Mesendoderm (in vitro differentiated cells): Measurements from ENCODE around the gene SPACDR.
"Not testable (repeated sequence)": the region's sequence is repeated elsewhere in the genome, so short reads cannot be mapped to it uniquely, and the experiment has no call there.

Experiments used
- DNase-seq: peaks from one replicate; pipeline ENCODE4 v3.0.0; 2013
- H2AK5ac ChIP-seq: 2 replicates; pipeline ENCODE4 v1.6.1; 2013; ENCODE audit warnings: low read length, inconsistent platforms
- H2BK120ac ChIP-seq: 2 replicates; pipeline ENCODE4 v1.6.1; 2013; ENCODE audit warnings: low read depth, mild to moderate bottlenecking, low read length, moderate library complexity, mixed read lengths
- H2BK15ac ChIP-seq: replicated peaks from 2 replicates; pipeline ENCODE4 v1.6.1; 2013; ENCODE audit warnings: low read depth, mild to moderate bottlenecking, moderate library complexity
- H2BK5ac ChIP-seq: 2 replicates; pipeline ENCODE4 v1.6.1; 2013; ENCODE audit warnings: low read length, inconsistent platforms
- H3K18ac ChIP-seq: 2 replicates; pipeline ENCODE4 v1.6.1; 2013; ENCODE audit warnings: mild to moderate bottlenecking, low read length, mixed read lengths
- H3K23ac ChIP-seq: one replicate; pipeline ENCODE4 v1.6.1; 2013; ENCODE audit warnings: low read length
- H3K27ac ChIP-seq: 2 replicates; pipeline ENCODE4 v1.5.1; 2013; ENCODE audit warnings: low read depth, mild to moderate bottlenecking, inconsistent platforms, low read length, moderate library complexity
- H3K27me3 ChIP-seq: 2 replicates; pipeline ENCODE4 v1.6.1; 2013; ENCODE audit warnings: low read length, control low read depth, mild to moderate bottlenecking, inconsistent platforms; ENCODE audit not compliant: insufficient read depth, poor library complexity
- H3K36me3 ChIP-seq: 2 replicates; pipeline ENCODE4 v1.6.1; 2013; ENCODE audit warnings: low read length, inconsistent platforms; ENCODE audit not compliant: control insufficient read depth, insufficient read depth
- H3K4ac ChIP-seq: one replicate; pipeline ENCODE4 v1.6.1; 2013; ENCODE audit warnings: low read depth, mild to moderate bottlenecking, low read length, moderate library complexity
- H3K4me1 ChIP-seq: 2 replicates; pipeline ENCODE4 v1.6.1; 2013; ENCODE audit warnings: low read depth, low read length, inconsistent platforms; ENCODE audit not compliant: control insufficient read depth
- H3K4me2 ChIP-seq: 2 replicates; pipeline ENCODE4 v1.6.1; 2013; ENCODE audit warnings: low read length
- H3K4me3 ChIP-seq: 2 replicates; pipeline ENCODE4 v1.5.1; 2013; ENCODE audit warnings: mild to moderate bottlenecking, low read length
- H3K56ac ChIP-seq: one replicate; pipeline ENCODE4 v1.6.1; 2013; ENCODE audit warnings: low read length
- H3K79me1 ChIP-seq: 2 replicates; pipeline ENCODE4 v1.6.1; 2013; ENCODE audit warnings: low read length, inconsistent platforms
- H3K79me2 ChIP-seq: 2 replicates; pipeline ENCODE4 v1.6.1; 2013; ENCODE audit warnings: mild to moderate bottlenecking, low read length; ENCODE audit not compliant: control insufficient read depth, insufficient read depth
- H3K9ac ChIP-seq: 2 replicates; pipeline ENCODE4 v1.6.1; 2013; ENCODE audit warnings: low read length, inconsistent platforms
- H4K5ac ChIP-seq: one replicate; pipeline ENCODE4 v1.6.1; 2013; ENCODE audit warnings: low read length
- H4K8ac ChIP-seq: one replicate; pipeline ENCODE4 v1.6.1; 2013; ENCODE audit warnings: low read depth, mild to moderate bottlenecking, control low read depth, low read length, moderate library complexity
- WGBS: extraction: QIAGEN DNeasy Blood & Tissue Kit; methylation state at CpG from one replicate; pipeline ENCODE4 v1.1.7; 2013; ENCODE audit warnings: low lambda C conversion rate, missing lambda C conversion rate; ENCODE audit not compliant: insufficient coverage; ENCODE audit errors: extremely low coverage; 5-methylcytosine and 5-hydroxymethylcytosine counted together

The SPACDR gene

GRCh38 chr7:100453854-100454253 lies 10.2 kb downstream of the SPACDR start:
- H3K18ac ChIP-seq, result not testable (repeated sequence)

GRCh38 chr7:100452513-100452912 lies 11.5 kb downstream of the SPACDR start:
- H3K4me3 ChIP-seq, result no peak overlapping the region
- H3K4me2 ChIP-seq, result no peak overlapping the region
- H2BK120ac ChIP-seq, result no peak overlapping the region
- WGBS, result no CpG with 5 or more reads among the region's 3 CpGs
- no peaks in the 10 kb centered on the region for H3K79me1 ChIP-seq
- no peaks in the 10 kb centered on the region for H3K27me3 ChIP-seq
- H3K79me2 ChIP-seq, result no peaks in the 10 kb centered on the region
- H3K9ac ChIP-seq, result no peak overlapping the region
- H3K27ac ChIP-seq, result no peak overlapping the region
- DNase-seq, result no peak
- no peak overlapping the region for H3K4ac ChIP-seq
- no peak overlapping the region for H4K8ac ChIP-seq
- H3K56ac ChIP-seq, result no peak overlapping the region
- no peak overlapping the region for H2AK5ac ChIP-seq
- no peak overlapping the region for H3K23ac ChIP-seq
- no peak overlapping the region for H3K18ac ChIP-seq
- no peak overlapping the region for H4K5ac ChIP-seq
- H3K36me3 ChIP-seq, result no peaks in the 10 kb centered on the region
- H2BK5ac ChIP-seq, result no peak overlapping the region
- no peaks in the 10 kb centered on the region for H3K4me1 ChIP-seq
- no peak overlapping the region for H2BK15ac ChIP-seq

More at GRCh38 chr7:100453854-100454253, 10.2 kb downstream of the SPACDR start:
- not testable (repeated sequence) for H4K8ac ChIP-seq, H2BK15ac ChIP-seq, H3K79me2 ChIP-seq, H3K27ac ChIP-seq, H3K23ac ChIP-seq, H3K4ac ChIP-seq, H4K5ac ChIP-seq, H3K9ac ChIP-seq, H3K79me1 ChIP-seq, H3K4me3 ChIP-seq, H3K56ac ChIP-seq, DNase-seq, H2AK5ac ChIP-seq, H3K36me3 ChIP-seq, H3K4me2 ChIP-seq, H3K4me1 ChIP-seq, H3K27me3 ChIP-seq, H2BK120ac ChIP-seq, H2BK5ac ChIP-seq
- no CpG with 5 or more reads among the region's 8 CpGs for WGBS

- no peak overlapping the region for H3K4me2 ChIP-seq
Measured at GRCh38 chr7:100449190-100449795, 14.8 kb downstream of the SPACDR start.

GRCh38 chr7:100447363-100447762 lies 16.7 kb downstream of the SPACDR start:
- H3K79me2 ChIP-seq, H3K56ac ChIP-seq, H2BK15ac ChIP-seq, H3K23ac ChIP-seq, H3K36me3 ChIP-seq, DNase-seq, H2AK5ac ChIP-seq, H3K27me3 ChIP-seq, H3K4me2 ChIP-seq, H3K4me3 ChIP-seq, H2BK5ac ChIP-seq, H4K8ac ChIP-seq, H3K4me1 ChIP-seq, H4K5ac ChIP-seq, H3K4ac ChIP-seq, H3K18ac ChIP-seq, H3K79me1 ChIP-seq, H3K9ac ChIP-seq, H2BK120ac ChIP-seq, H3K27ac ChIP-seq: not testable (repeated sequence)
- no CpG with 5 or more reads among the region's 8 CpGs for WGBS

More at GRCh38 chr7:100449190-100449795, 14.8 kb downstream of the SPACDR start:
- H3K23ac ChIP-seq, result no peak overlapping the region
- no CpG with 5 or more reads among the region's 13 CpGs for WGBS
- H3K18ac ChIP-seq, result no peak overlapping the region
- H2BK120ac ChIP-seq, result no peak overlapping the region
- H3K36me3 ChIP-seq, result no peaks in the 10 kb centered on the region
- H3K79me2 ChIP-seq, result no peaks in the 10 kb centered on the region
- H4K8ac ChIP-seq, result no peak overlapping the region
- H3K9ac ChIP-seq, result no peak overlapping the region
- H3K4ac ChIP-seq, result no peak overlapping the region
- H3K4me3 ChIP-seq, result no peak overlapping the region
- no peak overlapping the region for H2AK5ac ChIP-seq
- H2BK15ac ChIP-seq, result no peak overlapping the region
- H2BK5ac ChIP-seq, result no peak overlapping the region
- no peak for DNase-seq
- H3K27me3 ChIP-seq, result no peaks in the 10 kb centered on the region
- no peak overlapping the region for H3K56ac ChIP-seq
- H3K27ac ChIP-seq, result no peak overlapping the region
- no peaks in the 10 kb centered on the region for H3K4me1 ChIP-seq
- H4K5ac ChIP-seq, result no peak overlapping the region
- no peaks in the 10 kb centered on the region for H3K79me1 ChIP-seq

GRCh38 chr7:100446040-100446439 lies 18.0 kb downstream of the SPACDR start:
- no peak overlapping the region for H4K5ac ChIP-seq
- WGBS, result no CpG with 5 or more reads among the region's 2 CpGs
- H3K27ac ChIP-seq, result no peak overlapping the region
- no peak overlapping the region for H4K8ac ChIP-seq
- H3K9ac ChIP-seq, result no peak overlapping the region
- H3K79me2 ChIP-seq, result no peaks in the 10 kb centered on the region
- no peak overlapping the region for H3K4me2 ChIP-seq
- H3K4ac ChIP-seq, result no peak overlapping the region
- no peak overlapping the region for H3K56ac ChIP-seq
- H3K4me3 ChIP-seq, result no peak overlapping the region
- H2AK5ac ChIP-seq, result no peak overlapping the region
- H3K36me3 ChIP-seq, result no peaks in the 10 kb centered on the region
- no peaks in the 10 kb centered on the region for H3K79me1 ChIP-seq
- H3K27me3 ChIP-seq, result no peaks in the 10 kb centered on the region
- H2BK15ac ChIP-seq, result no peak overlapping the region
- no peak overlapping the region for H2BK5ac ChIP-seq
- H3K4me1 ChIP-seq, result no peaks in the 10 kb centered on the region
- no peak overlapping the region for H3K23ac ChIP-seq
- no peak overlapping the region for H2BK120ac ChIP-seq
- H3K18ac ChIP-seq, result no peak overlapping the region
- no peak for DNase-seq
